Peyer's patch (tissue), 4 donors: ENCODE measurements around the gene KATNBL1. TPM values are rescaled to one million over a fixed set of nuclear protein-coding genes. Genes with fewer than 3 reads are reported as not detected.

Source experiments
- DNase-seq, 3 donors: peaks; one replicate each; pipeline ENCODE4 v3.0.0-alpha.2; 2017 to 2019
- H3K27ac ChIP-seq, 4 donors: fragments of 200-600 bp; sonication (generic); one replicate each; pipeline ENCODE4 v1.5.1; 2016 to 2019
- H3K27me3 ChIP-seq, 2 donors: fragments of 200-600 bp; sonication (generic); one replicate each; pipeline ENCODE4 v1.5.1; 2019
- H3K36me3 ChIP-seq, 3 donors: fragments of 200-600 bp; sonication (generic); one replicate each; pipeline ENCODE4 v1.5.1; 2016 to 2019
- H3K4me1 ChIP-seq, 4 donors: fragments of 200-600 bp; sonication (generic); one replicate each; pipeline ENCODE4 v1.5.1; 2016 to 2019
- H3K4me3 ChIP-seq, 4 donors: fragments of 200-600 bp; sonication (generic); 1 replicate in 3 of 4; 2 replicates in 1 of 4; pipeline ENCODE4 v1.5.1; 2016 to 2019; ENCODE audit warnings: mild to moderate bottlenecking in 1 of 4
- H3K9me3 ChIP-seq, 4 donors: fragments of 200-600 bp; sonication (generic); one replicate each; pipeline ENCODE4 v1.5.1; 2016 to 2019; ENCODE audit warnings: mild to moderate bottlenecking in 1 of 4
- CTCF ChIP-seq, 6 experiments: fragments of 450-650 bp in 4 of 6; fragments of 200-600 bp in 2 of 6; sonication (generic) in 1 of 6; IDR thresholded peaks; one replicate each; pipeline ENCODE4 v1.5.1; 2017 to 2019; ENCODE audit warnings: antibody characterized with exemption in 6 of 6, mild to moderate bottlenecking in 3 of 6, moderate library complexity in 1 of 6
- POLR2A ChIP-seq, 2 donors: fragments of 450-650 bp; IDR thresholded peaks; one replicate each; pipeline ENCODE4 v1.5.1; 2017; ENCODE audit warnings: antibody characterized with exemption in 2 of 2, mild to moderate bottlenecking in 2 of 2, moderate library complexity in 2 of 2
- total RNA-seq, 4 donors: library from RNA; depleted of rRNA; stranded (reverse); fragments of >200 nt; gene quantifications; one replicate each; pipeline ENCODE4 v1.1.0, GENCODE V29; 2016

KATNBL1 gene
- total RNA-seq = 10 to 100 TPM; 40.6 to 76.7 (median 50.1) TPM

- no peaks in the 10 kb centered on the region for H3K9me3 ChIP-seq
- H3K36me3 ChIP-seq = no peaks in the 10 kb centered on the region
- H3K27ac ChIP-seq = peak within 1 kb of the TSS; percentile 75 to 93 (median 90)
- no peaks in the 10 kb centered on the region for H3K27me3 ChIP-seq
- TF ChIP-seq POLR2A (IDR thresholded peaks at IDR 0.05) = peak; percentile 80 to 91
- TF ChIP-seq CTCF (IDR thresholded peaks at IDR 0.05) = peak; percentile 89 to 97 (median 96)
- peak within 1 kb of the TSS; percentile 64 to 87 (median 78) for H3K4me3 ChIP-seq
- H3K4me1 ChIP-seq = peaks cover 0 to 14% (median 0%) of the 10 kb centered on the region in 4 donors
- DNase-seq = peak; percentile 94 to 99 (median 99)
These were observed at the start of gene KATNBL1 for GRCh38 chr15:34209421-34210282. KATNBL1 (minus strand) TSS chr15:34210096; CDS start chr15:34163676, 46,420 bp downstream.

DNA sequence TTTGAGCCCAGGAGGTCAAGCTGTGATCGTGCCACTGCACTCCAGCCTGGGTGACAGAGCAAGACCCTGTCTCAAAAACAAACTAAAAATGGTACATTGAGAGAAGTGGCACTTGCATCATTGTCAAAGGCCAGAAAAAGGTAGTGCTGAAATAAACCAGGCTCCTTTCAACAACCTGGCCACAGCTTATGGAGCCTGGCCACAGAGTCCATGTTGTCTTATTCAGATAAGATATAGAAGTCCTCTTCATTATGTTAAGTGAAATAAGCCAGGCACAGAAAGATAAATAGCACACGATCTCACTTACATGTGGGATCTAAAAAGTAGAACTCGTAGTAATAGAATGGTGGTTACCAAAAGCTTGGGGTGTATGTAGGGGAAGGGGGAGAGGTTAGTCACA lies 49.7 kb upstream of the KATNBL1 start:
- no peak for DNase-seq
- Histone ChIP-seq H3K4me1 (no peaks in the 10 kb centered on the region), H3K27me3 (no peaks in the 10 kb centered on the region), H3K4me3 (no peak overlapping the region), H3K9me3 (no peaks in the 10 kb centered on the region), H3K36me3 (peaks cover 0 to 43% (median 0%) of the 10 kb centered on the region in 3 donors), H3K27ac (no peak overlapping the region)
- TF ChIP-seq POLR2A (IDR thresholded peaks at IDR 0.05) = no peak
- TF ChIP-seq CTCF (IDR thresholded peaks at IDR 0.05) = no peak

DNA sequence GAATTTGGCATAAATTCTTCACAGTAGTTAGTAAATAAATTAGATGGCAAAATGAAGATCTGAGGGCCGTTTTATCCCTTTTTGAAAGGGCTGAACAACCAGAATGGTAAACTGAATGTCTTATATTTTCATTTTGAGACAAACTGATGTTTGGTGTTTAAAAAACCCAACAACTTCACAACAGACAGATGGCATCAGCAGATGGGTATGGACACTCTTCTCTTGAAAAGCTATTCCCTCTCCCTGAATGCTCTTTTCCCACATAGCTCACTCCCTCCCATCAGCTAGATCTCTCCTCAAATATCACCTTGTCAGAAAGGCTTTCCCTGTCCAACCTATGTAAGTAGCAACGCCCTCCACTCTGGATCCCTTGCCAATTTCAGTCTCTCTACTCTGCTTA lies 48.3 kb upstream of the KATNBL1 start:
- no peak for DNase-seq
- TF ChIP-seq POLR2A (IDR thresholded peaks at IDR 0.05) = no peak
- TF ChIP-seq CTCF (IDR thresholded peaks at IDR 0.05) = no peak
- H3K4me3 ChIP-seq = no peak overlapping the region

GRCh38 chr15:34252545-34252944 lies 42.6 kb upstream of the KATNBL1 start:
- peaks cover 0 to 87% (median 0%) of the 10 kb centered on the region in 3 donors for H3K36me3 ChIP-seq
- no peak for DNase-seq
- H3K9me3 ChIP-seq = no peaks in the 10 kb centered on the region
- TF ChIP-seq POLR2A (IDR thresholded peaks at IDR 0.05) (no peak), CTCF (IDR thresholded peaks at IDR 0.05) (no peak)
- no peaks in the 10 kb centered on the region for H3K27me3 ChIP-seq
- H3K4me3 ChIP-seq = no peak overlapping the region
- H3K4me1 ChIP-seq = no peaks in the 10 kb centered on the region
- no peak overlapping the region for H3K27ac ChIP-seq

More for the DNA sequence above, 48.3 kb upstream of the KATNBL1 start:
- Histone ChIP-seq H3K9me3 (no peaks in the 10 kb centered on the region), H3K27me3 (no peaks in the 10 kb centered on the region), H3K36me3 (peaks cover 0 to 57% (median 0%) of the 10 kb centered on the region in 3 donors), H3K4me1 (no peaks in the 10 kb centered on the region), H3K27ac (no peak overlapping the region)

- H3K27me3 ChIP-seq = no peaks in the 10 kb centered on the region
- no peak for DNase-seq
- H3K4me1 ChIP-seq = no peaks in the 10 kb centered on the region
- H3K27ac ChIP-seq = no peak overlapping the region
- TF ChIP-seq CTCF (IDR thresholded peaks at IDR 0.05) (no peak), POLR2A (IDR thresholded peaks at IDR 0.05) (no peak)
- H3K9me3 ChIP-seq = no peaks in the 10 kb centered on the region
- H3K36me3 ChIP-seq = peaks cover 0 to 76% (median 0%) of the 10 kb centered on the region in 3 donors
- H3K4me3 ChIP-seq = no peak overlapping the region
These were observed 38.3 kb upstream of the KATNBL1 start for GRCh38 chr15:34248190-34248589.
